GM13976 (cell line): ENCODE measurements around the gene PIP4K2B.

Experiments
- DNase-seq: peaks from one replicate; pipeline ENCODE4 v3.0.0; 2012; ENCODE audit warnings: low spot score
- in situ Hi-C: fragments of 300-500 bp; cut with MboI; formaldehyde crosslinking; loops from one replicate; pipeline ENCODE4 v1.12.0; 2022; ENCODE audit warnings: low sequenced_read_pairs, mixed read lengths, inconsistent platforms; ENCODE audit not compliant: unreplicated experiment
- TF ChIP-seq, protein P1 (sequence below): IDR thresholded peaks from 2 replicates; pipeline ENCODE4 v1.5.1; 2012; ENCODE audit warnings: borderline replicate concordance, mild to moderate bottlenecking; ENCODE audit not compliant: insufficient read depth; ENCODE audit errors: extremely low read depth, missing control alignments, control extremely low read depth

The PIP4K2B gene

DNA sequence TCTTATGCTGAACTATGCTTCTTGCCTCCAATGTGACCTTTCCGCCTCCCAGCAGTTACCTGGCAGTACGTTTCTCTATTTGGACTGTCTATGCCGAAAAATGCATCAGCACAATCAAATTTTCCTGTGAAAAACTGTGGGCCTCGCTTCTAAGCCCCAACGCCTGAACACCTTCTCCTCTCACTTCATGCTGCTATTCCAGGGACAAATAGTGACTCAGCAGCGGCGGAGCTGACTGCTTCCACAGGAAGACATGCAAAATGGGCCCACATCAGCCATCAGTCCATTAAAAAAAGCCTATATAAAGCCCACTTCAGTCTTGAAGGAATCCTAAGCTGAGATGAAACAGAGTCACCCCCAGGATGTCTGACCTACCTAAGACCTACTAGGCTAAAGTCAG is 10.5 kb upstream of the PIP4K2B start:
- no peak for DNase-seq

DNA sequence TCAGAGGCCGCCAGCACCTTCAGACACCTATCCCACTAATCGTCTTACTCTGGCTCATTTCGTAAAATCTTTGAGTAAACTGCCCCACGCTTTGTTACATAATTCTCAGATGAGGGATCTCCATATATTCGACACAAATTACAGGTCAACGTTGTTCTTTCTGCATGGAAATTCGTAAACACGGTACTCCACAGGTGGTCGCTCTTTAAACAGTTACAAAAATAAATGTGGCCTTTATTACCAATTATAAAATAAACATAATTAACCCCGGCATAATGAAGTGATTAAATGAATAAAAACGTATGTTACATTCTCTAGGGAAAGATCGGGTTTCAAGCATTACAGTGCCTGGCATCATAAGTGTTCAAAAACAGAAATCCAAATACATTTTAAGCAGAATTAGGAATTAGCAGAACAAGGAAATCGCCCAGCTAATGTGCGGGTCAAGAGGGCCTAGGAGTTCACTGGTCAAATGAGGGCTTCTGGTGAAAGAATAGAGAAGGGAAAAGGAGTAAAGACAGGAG is 943 bp upstream of the PIP4K2B start:
- DNase-seq = no peak
- TF ChIP-seq, protein P1, sequence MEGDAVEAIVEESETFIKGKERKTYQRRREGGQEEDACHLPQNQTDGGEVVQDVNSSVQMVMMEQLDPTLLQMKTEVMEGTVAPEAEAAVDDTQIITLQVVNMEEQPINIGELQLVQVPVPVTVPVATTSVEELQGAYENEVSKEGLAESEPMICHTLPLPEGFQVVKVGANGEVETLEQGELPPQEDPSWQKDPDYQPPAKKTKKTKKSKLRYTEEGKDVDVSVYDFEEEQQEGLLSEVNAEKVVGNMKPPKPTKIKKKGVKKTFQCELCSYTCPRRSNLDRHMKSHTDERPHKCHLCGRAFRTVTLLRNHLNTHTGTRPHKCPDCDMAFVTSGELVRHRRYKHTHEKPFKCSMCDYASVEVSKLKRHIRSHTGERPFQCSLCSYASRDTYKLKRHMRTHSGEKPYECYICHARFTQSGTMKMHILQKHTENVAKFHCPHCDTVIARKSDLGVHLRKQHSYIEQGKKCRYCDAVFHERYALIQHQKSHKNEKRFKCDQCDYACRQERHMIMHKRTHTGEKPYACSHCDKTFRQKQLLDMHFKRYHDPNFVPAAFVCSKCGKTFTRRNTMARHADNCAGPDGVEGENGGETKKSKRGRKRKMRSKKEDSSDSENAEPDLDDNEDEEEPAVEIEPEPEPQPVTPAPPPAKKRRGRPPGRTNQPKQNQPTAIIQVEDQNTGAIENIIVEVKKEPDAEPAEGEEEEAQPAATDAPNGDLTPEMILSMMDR = no peak
- in situ Hi-C loops = no loop called here

More for the DNA sequence above, 10.5 kb upstream of the PIP4K2B start:
- in situ Hi-C loops = no loop called here
- TF ChIP-seq, protein P1 = no peak

DNA sequence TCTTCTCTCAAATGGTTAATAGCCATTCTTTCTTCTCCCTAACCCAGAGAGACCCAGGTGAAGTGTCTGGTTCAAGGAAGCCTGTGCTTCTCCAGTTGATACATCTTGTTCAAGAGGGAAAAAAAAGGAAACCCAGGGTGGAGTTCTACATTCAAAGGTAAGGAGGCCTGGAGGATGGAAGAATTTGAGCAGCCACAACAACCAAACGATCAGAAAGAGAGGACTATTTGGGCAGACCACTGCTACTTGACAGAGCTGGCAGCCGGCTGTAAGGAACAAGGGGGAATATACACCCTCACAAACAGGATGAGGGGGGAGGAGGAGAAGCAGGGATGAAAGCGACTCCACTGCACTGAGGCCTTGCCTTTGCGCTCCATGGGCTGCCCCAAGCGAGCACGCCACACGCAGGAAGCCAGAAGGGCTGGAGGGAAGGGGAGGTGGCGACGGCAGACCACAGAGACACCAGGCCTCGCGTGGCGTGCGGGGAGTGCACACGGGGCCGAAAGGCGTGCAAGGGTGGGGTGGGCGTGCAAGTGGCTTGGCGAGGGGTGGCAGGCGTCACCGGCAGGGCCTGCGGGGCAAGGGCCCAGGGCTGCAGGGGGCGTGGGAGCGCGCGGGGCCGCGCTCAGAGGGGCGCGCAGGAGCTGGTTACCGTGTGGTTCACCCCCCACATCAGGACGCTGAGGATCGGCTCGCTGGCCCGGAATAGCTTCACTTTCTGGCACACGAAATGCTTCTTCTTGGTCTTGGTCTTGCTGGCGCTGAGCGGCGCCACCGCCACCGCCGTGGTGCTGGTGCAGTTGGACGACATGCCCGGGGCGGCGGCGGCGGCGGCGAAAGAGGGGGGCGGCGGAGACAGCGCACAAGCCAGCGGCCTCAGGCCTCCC is 499 bp downstream of the PIP4K2B start:
- TF ChIP-seq, protein P1 = no peak
- in situ Hi-C loops = no loop called here
- DNase-seq = peak; percentile 72

DNA sequence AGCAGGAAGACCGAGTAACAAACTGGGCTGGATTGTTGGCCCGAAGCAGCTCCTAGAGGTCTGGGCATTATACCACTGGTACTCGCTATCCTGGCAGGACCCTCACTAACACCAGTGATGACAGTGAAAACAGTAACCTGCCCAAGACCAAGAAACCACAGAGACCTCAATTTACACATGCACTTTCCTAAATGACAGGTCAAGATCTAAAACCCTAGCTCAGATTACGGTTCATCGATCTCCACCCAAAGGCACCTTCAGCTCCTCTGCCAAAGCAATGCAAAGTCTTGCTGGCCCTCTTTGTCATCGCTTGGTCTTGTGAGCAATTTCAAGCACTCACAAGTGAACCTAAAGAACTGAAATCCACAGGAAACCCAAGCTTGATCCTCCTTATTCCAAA is 1.5 kb downstream of the PIP4K2B start:
- in situ Hi-C loops = no loop called here

DNA sequence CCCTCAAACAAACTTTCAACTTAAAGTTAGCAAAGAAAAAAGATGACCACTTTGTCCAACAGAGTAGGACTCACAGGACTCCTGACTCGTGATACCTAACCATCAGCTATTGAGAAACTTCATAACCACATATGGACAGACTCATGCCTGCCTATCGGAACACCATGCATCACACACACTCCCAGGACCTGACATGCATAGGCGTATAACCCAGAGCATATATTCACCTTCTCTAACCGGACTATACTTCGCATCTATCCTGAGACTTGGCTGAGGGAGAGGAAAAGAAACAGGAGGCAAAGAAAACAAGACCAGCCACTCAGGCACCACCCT is 2.2 kb downstream of the PIP4K2B start:
- in situ Hi-C loops = no loop called here
- no peak for DNase-seq
- TF ChIP-seq, protein P1 = no peak

More for the DNA sequence above, 1.5 kb downstream of the PIP4K2B start:
- no peak for DNase-seq
- TF ChIP-seq, protein P1 = no peak

DNA sequence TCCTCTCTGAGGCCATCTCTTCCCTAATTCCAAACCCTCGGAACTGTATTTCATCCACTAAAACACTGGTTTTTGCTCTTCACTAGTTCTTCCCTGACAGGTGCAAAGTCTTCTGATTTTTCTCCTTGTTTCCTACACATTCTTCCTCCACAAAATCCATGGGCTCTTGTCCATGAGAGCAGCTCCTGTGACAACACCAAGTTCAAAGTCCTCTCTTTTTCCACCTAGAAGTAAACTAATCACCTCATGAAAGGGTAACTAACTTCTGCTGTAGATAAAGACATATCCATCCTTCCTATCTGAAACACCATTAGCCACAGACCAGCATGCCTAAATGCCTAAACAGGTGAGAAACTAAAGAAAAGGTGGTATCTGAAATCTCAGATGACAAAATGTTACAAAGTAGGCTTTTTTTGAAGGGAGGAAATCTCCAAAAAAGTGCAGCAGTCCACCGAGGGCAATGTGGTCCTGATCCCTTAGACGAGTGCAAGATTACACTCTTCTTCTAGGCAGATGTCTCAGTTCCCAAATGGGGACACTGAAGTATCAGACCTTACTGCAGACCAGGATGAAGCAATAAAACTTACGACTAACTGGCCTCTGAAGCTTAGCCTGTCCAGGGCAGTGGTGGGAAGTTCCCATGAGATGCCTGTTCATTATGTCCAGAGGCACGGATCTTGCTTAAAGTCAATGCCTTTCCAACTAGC is 2.8 kb downstream of the PIP4K2B start:
- in situ Hi-C loops = no loop called here
- TF ChIP-seq, protein P1 = no peak
- no peak for DNase-seq
